Measurements from ENCODE around the gene TBPL1.

DNA sequence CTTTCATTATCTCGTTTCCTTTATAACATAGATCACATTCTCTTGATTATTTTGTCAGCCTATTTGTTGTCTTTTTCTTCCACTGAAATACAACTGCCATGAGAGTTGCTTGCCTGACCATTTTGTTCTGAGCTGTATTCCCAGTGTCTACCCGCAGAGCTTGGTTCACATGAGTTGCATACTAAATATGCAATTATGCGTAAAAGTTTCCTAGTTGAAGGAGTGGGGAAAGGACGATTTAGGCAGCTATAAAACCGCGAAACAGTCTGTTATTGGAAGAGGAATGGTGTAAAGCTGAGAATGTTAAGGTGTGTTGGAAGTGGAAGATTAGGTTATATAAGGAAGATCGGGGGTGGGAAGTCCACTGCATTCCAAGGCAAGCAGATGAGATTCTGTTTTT is 8.8 kb downstream of the TBPL1 start:
- TF ChIP-seq, protein P1, sequence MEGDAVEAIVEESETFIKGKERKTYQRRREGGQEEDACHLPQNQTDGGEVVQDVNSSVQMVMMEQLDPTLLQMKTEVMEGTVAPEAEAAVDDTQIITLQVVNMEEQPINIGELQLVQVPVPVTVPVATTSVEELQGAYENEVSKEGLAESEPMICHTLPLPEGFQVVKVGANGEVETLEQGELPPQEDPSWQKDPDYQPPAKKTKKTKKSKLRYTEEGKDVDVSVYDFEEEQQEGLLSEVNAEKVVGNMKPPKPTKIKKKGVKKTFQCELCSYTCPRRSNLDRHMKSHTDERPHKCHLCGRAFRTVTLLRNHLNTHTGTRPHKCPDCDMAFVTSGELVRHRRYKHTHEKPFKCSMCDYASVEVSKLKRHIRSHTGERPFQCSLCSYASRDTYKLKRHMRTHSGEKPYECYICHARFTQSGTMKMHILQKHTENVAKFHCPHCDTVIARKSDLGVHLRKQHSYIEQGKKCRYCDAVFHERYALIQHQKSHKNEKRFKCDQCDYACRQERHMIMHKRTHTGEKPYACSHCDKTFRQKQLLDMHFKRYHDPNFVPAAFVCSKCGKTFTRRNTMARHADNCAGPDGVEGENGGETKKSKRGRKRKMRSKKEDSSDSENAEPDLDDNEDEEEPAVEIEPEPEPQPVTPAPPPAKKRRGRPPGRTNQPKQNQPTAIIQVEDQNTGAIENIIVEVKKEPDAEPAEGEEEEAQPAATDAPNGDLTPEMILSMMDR (IDR thresholded peaks at IDR 0.05; ENCODE audit: low read depth, low read length), result no peak
- no peak for TF ChIP-seq POLR2A (IDR thresholded peaks at IDR 0.05; ENCODE audit: extremely low read depth, insufficient read length)
- TF ChIP-seq, protein P2, sequence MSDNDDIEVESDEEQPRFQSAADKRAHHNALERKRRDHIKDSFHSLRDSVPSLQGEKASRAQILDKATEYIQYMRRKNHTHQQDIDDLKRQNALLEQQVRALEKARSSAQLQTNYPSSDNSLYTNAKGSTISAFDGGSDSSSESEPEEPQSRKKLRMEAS (IDR thresholded peaks at IDR 0.05; ENCODE audit: low read depth, low read length), result no peak

Data from NB4 (cell line).